ENCODE measurements around the gene REPIN1. TPM values are rescaled to one million over a fixed set of nuclear protein-coding genes. Genes with fewer than 3 reads are reported as not detected.

The REPIN1 gene
- polyA plus RNA-seq, 1 of the 3 experiments (the other 2 are of a cell fraction): 91.6 TPM

- 18% methylated on average over 2 of the region's 2 CpGs for WGBS (ENCODE audit: low lambda C conversion rate)
- no peak for DNase-seq
- TF ChIP-seq RAD21 (IDR thresholded peaks at IDR 0.05; ENCODE audit: low read length) (no peak), YY1 (IDR thresholded peaks at IDR 0.05; ENCODE audit: low read depth) (no peak), REST (IDR thresholded peaks at IDR 0.05; ENCODE audit: low read depth, low read length) (no peak), POLR2AphosphoS5 (IDR thresholded peaks at IDR 0.05; ENCODE audit: low read depth, low read length) (no peak), FOXM1 (IDR thresholded peaks at IDR 0.05; ENCODE audit: low read depth) (no peak), NFIC (IDR thresholded peaks at IDR 0.05; ENCODE audit: borderline replicate concordance) (no peak), SMC3 (IDR thresholded peaks at IDR 0.05; ENCODE audit: low read depth, low read length) (no peak), FOSL2 (IDR thresholded peaks at IDR 0.05; ENCODE audit: borderline replicate concordance, low read depth) (no peak), CHD2 (IDR thresholded peaks at IDR 0.05; ENCODE audit: low read length, partially characterized antibody) (no peak), MAX (IDR thresholded peaks at IDR 0.05; ENCODE audit: low read depth) (no peak), TAF1 (IDR thresholded peaks at IDR 0.05; ENCODE audit: borderline replicate concordance, low read depth, low read length) (no peak), TCF12 (IDR thresholded peaks at IDR 0.05) (no peak), NRF1 (IDR thresholded peaks at IDR 0.05; ENCODE audit: low read depth, low read length) (no peak), MEF2A (IDR thresholded peaks at IDR 0.05; ENCODE audit: borderline replicate concordance, low read depth) (no peak), ZBTB33 (IDR thresholded peaks at IDR 0.05; ENCODE audit: borderline replicate concordance, low read depth) (no peak), EP300 (IDR thresholded peaks at IDR 0.05; ENCODE audit: borderline replicate concordance in 1 of 2, low read depth in 1 of 2, low read length in 1 of 2) (no peak), IRF3 (IDR thresholded peaks at IDR 0.05; ENCODE audit: low read depth, low read length) (no peak), JUND (IDR thresholded peaks at IDR 0.05) (no peak), PBX3 (IDR thresholded peaks at IDR 0.05) (no peak)
- H4K20me1 ChIP-seq (ENCODE audit: insufficient read depth): no peaks in the 10 kb centered on the region
- no peaks in the 10 kb centered on the region for H3K9me2 ChIP-seq
- no peak overlapping the region for H3K27ac ChIP-seq (ENCODE audit: low read depth in 2 of 2, low read length in 1 of 2)
- ChIA-PET POLR2A (no interaction called here), CTCF (interaction anchor here (0.7 to 1.9 kb wide), 4 partner anchors 11 to 78 kb away, joined by 3 to 5 read pairs (median 4); no protein-coding TSS in a partner anchor)
- no peak overlapping the region for H3K4me2 ChIP-seq
- no peak overlapping the region for H3K9ac ChIP-seq
- H2AFZ ChIP-seq (ENCODE audit: low read depth): no peak overlapping the region
- no peaks in the 10 kb centered on the region; a peak in 1 of 4 replicates for H3K4me1 ChIP-seq (ENCODE audit: control insufficient read depth in 1 of 2, insufficient read depth in 2 of 2, low read depth in 1 of 2, low read length in 1 of 2)
- no peaks in the 10 kb centered on the region for H3F3A ChIP-seq (replicated peaks; ENCODE audit: insufficient read depth)
- H3K79me2 ChIP-seq (ENCODE audit: insufficient read depth): no peaks in the 10 kb centered on the region
- H3K36me3 ChIP-seq (replicated peaks in 1 of 2; ENCODE audit: control insufficient read depth in 1 of 2, insufficient read depth in 2 of 2, low read length in 1 of 2): no peaks in the 10 kb centered on the region
- no peak overlapping the region for H3K4me3 ChIP-seq (ENCODE audit: low read depth in 2 of 2, low read length in 1 of 2)
- no peaks in the 10 kb centered on the region for H3K9me3 ChIP-seq
- H3K27me3 ChIP-seq (ENCODE audit: insufficient read depth): peaks cover 8% of the 10 kb centered on the region; the same call in 1 of the 2 replicates
Observed at GRCh38 chr7:150343225-150343624, 25.4 kb upstream of the REPIN1 start.
